Activated CD8-positive, alpha-beta T cell treated with anti-CD3 and anti-CD28 coated beads for 36 hours (primary cell): Measurements from ENCODE around the gene SYNGR4. TPM values are rescaled to one million over a fixed set of nuclear protein-coding genes. Genes with fewer than 3 reads are reported as not detected.
A peak's percentile ranks its signal among the peaks of the same experiment; 100 is the strongest.

ENCODE experiments used
- ATAC-seq: fragments of 200-7000 bp; cut with Tn5 transposase; one replicate; pipeline ENCODE4 v1.10.0; 2021; ENCODE audit warnings: mild to moderate bottlenecking, moderate library complexity
- CTCF ChIA-PET: fragments of 350-600 bp; sonication (Branson Sonifier 250); formaldehyde crosslinking; loops from one replicate; lab custom pipeline; 2021; ENCODE audit warnings: antibody characterized with exemption; lab: Charles Lee
- POLR2A ChIA-PET: fragments of 350-600 bp; sonication (Branson Sonifier 250); formaldehyde crosslinking; loops from one replicate; lab custom pipeline; 2021; ENCODE audit warnings: antibody characterized with exemption; lab: Charles Lee
- DNase-seq: peaks from one replicate; pipeline ENCODE4 v3.0.0-alpha.2; 2020
- H3K27ac Mint-ChIP-seq: one replicate; pipeline ENCODE4 v1.8.0; 2021; ENCODE audit warnings: mild to moderate bottlenecking, mixed read lengths
- H3K27me3 Mint-ChIP-seq: one replicate; pipeline ENCODE4 v1.8.0; 2021; ENCODE audit warnings: mixed read lengths
- H3K36me3 Mint-ChIP-seq: one replicate; pipeline ENCODE4 v1.8.0; 2021; ENCODE audit warnings: low read depth, mixed read lengths
- H3K4me1 Mint-ChIP-seq: one replicate; pipeline ENCODE4 v1.8.0; 2021; ENCODE audit warnings: low read depth, mixed read lengths
- H3K4me3 Mint-ChIP-seq: one replicate; pipeline ENCODE4 v1.8.0; 2021; ENCODE audit warnings: mild to moderate bottlenecking, moderate library complexity, mixed read lengths
- H3K9me3 Mint-ChIP-seq: one replicate; pipeline ENCODE4 v1.8.0; 2021; ENCODE audit warnings: mixed read lengths
- intact Hi-C: fragments of 100-400 bp; cut with micrococcal nuclease; formaldehyde crosslinking; loops from one replicate; pipeline ENCODE4 v1.10.0; 2022
- total RNA-seq, 2 experiments: library from RNA; stranded (reverse); gene quantifications; one replicate each; pipeline ENCODE4 v1.2.3, GENCODE V29; 2021
- TF ChIP-seq, protein P1 (sequence below): fragments of 200-600 bp; IDR thresholded peaks from one replicate; pipeline ENCODE4 v1.8.0; 2022; ENCODE audit warnings: antibody characterized with exemption, mild to moderate bottlenecking

The SYNGR4 gene
- total RNA-seq, 2 experiments from 2014 or later: 0.38 TPM; not detected in 1

DNA sequence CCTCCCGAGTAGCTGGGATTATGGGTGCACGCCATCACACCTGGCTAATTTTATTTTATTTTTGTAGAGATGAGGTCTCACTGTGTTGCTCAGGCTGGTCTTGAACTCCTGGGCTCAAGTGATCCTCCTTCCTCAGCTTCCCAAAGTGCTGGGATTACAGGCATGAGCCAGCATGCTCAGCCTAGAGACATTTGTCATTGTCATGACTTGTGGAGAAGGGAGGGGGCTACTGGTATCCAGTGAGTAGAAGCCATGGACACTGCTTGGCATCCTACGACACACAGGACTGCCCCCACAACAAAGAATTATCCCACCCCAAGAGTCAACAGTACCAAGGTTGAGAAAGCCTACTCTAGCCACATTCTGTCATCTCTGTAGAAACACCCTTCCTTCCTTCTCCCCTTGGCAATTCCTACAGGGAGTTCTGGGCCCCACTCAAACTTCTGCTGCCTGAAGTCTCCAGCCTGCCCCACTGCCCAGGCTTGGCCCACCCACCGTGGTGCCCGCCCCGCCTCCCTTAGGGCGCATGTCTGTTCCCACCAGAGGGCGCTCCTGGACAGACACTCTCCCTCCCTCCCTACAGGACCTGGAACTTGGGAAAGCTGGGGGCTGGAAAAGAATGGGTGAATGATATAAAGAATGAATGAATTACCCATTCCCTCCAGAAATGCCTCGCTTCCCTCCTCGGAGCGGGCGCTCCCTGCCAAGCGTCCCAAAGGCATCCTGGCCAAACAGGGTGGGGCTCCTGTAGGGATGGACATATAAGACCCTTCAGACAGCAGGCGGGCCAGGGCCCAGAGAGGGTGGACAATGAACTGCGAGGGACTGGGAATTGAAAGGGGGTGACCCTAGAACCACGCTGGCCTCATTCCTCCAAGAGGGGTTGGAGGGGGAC is 44.3 kb upstream of the SYNGR4 start:
- DNase-seq (peak; percentile 88), ATAC-seq (no peak)
- peaks cover 40% of the 10 kb centered on the region for H3K4me1 Mint-ChIP-seq
- TF ChIP-seq, protein P1, sequence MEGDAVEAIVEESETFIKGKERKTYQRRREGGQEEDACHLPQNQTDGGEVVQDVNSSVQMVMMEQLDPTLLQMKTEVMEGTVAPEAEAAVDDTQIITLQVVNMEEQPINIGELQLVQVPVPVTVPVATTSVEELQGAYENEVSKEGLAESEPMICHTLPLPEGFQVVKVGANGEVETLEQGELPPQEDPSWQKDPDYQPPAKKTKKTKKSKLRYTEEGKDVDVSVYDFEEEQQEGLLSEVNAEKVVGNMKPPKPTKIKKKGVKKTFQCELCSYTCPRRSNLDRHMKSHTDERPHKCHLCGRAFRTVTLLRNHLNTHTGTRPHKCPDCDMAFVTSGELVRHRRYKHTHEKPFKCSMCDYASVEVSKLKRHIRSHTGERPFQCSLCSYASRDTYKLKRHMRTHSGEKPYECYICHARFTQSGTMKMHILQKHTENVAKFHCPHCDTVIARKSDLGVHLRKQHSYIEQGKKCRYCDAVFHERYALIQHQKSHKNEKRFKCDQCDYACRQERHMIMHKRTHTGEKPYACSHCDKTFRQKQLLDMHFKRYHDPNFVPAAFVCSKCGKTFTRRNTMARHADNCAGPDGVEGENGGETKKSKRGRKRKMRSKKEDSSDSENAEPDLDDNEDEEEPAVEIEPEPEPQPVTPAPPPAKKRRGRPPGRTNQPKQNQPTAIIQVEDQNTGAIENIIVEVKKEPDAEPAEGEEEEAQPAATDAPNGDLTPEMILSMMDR: peak; percentile 96
- POLR2A ChIA-PET: interaction anchor here (1.3 to 5.6 kb wide), 2 partner anchors 14 kb away, joined by 6 to 47 read pairs; no protein-coding TSS in a partner anchor
- no peak overlapping the region for H3K4me3 Mint-ChIP-seq
- intact Hi-C loops: loop anchor here (2.0 kb wide), 1 partner anchor 15 kb away; no protein-coding TSS in a partner anchor
- no peak overlapping the region for H3K27ac Mint-ChIP-seq
- no peaks in the 10 kb centered on the region for H3K27me3 Mint-ChIP-seq
- H3K9me3 Mint-ChIP-seq: no peaks in the 10 kb centered on the region
- CTCF ChIA-PET: interaction anchor here (2.0 to 15.2 kb wide), 2 partner anchors 12 to 13 kb away, joined by 5 to 247 read pairs; no protein-coding TSS in a partner anchor
- peaks cover 5% of the 10 kb centered on the region for H3K36me3 Mint-ChIP-seq

DNA sequence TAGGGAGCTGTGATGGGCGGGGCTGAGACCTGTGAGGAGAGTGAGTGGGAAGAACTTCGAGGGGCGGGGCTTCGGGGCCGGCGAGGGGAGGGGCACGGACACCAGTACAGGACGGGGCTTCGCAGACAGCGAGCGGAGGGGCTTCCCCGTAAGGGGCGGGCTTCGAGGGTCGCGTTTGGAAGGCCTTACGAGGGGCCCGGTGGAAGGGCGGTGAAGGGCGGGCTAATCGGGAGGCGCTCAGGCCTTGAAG is 42.9 kb upstream of the SYNGR4 start:
- POLR2A ChIA-PET: interaction anchor here (1.0 to 5.6 kb wide), 7 partner anchors 9 to 211 kb away, joined by 3 to 47 read pairs (median 3); partner anchors contain the start of gene PLA2G4C
- peaks cover 47% of the 10 kb centered on the region for H3K4me1 Mint-ChIP-seq

DNA sequence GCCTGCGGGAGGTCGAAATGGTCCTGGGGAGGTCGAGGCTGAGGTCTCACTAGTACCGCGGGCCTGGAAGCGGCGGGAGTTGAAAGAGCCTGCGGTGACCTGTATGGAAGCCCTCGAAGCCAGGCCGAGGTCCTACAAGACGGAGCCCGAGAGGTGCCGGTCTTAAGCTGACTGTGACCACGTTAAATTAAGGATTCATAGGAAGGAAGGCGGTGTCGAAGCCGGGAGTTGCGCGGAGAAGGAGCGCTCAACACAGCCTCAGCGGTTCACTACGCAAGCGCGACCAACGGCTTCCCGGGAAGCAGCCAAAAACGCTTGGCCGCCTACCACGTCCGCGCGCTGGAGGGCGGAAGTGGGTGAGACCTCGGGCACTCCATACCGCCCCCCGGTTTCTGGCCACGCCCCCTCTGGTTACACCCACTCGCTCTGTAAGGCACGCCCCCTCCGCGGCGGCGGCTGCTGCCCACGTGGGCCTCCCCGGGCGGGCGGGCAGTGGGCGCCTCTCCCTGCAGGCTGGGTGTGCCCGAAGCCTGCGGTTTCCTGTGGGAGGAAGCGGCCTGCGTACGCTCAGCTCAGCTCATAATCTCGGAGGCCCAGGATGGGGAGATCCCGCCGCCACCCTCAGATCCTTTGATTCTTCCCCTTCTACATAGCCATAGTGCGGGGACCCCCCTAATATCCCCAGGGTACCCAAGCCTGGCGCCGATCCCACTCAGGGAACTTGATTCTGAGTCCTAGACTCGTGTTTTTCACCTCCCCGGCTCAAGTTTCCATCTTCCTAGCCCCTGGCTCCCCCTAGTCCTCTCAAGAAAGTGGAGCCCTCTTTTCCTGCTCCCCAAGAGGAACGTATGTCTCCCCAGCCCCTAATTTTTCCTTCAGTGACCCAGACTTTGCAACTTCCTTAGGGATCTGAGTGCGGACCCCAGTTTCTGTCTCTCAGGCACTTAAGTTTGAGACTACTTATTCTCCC is 42.3 kb upstream of the SYNGR4 start:
- ChIA-PET CTCF (interaction anchor here (0.6 to 15.2 kb wide), 5 partner anchors 9 to 70 kb away, joined by 3 to 247 read pairs (median 5); partner anchors contain the start of genes KDELR1, SYNGR4 and TMEM143), POLR2A (interaction anchor here (1.0 to 5.6 kb wide), 8 partner anchors 8 to 211 kb away, joined by 3 to 47 read pairs (median 3); partner anchors contain the start of gene PLA2G4C)
- Mint-ChIP-seq H3K4me3 (peak overlapping the region; percentile 82), H3K27me3 (no peaks in the 10 kb centered on the region), H3K9me3 (no peaks in the 10 kb centered on the region), H3K4me1 (peaks cover 51% of the 10 kb centered on the region), H3K36me3 (peaks cover 20% of the 10 kb centered on the region), H3K27ac (peak overlapping the region; percentile 96)
- intact Hi-C loops: loop anchor here (2.0 kb wide), 1 partner anchor 13 kb away; no protein-coding TSS in a partner anchor
- ATAC-seq: peak; percentile 65
- peak; percentile 98 for DNase-seq
- TF ChIP-seq, protein P1: no peak

More for the DNA sequence above, 42.9 kb upstream of the SYNGR4 start:
- TF ChIP-seq, protein P1: no peak
- Mint-ChIP-seq H3K9me3 (no peaks in the 10 kb centered on the region), H3K4me3 (peak overlapping the region; percentile 82), H3K27me3 (no peaks in the 10 kb centered on the region), H3K27ac (peak overlapping the region; percentile 96), H3K36me3 (peaks cover 16% of the 10 kb centered on the region)
- intact Hi-C loops: loop anchor here (2.0 kb wide), 1 partner anchor 14 kb away; no protein-coding TSS in a partner anchor
- CTCF ChIA-PET: interaction anchor here (1.0 to 15.2 kb wide), 4 partner anchors 9 to 70 kb away, joined by 4 to 247 read pairs (median 6); partner anchors contain the start of genes KDELR1, SYNGR4 and TMEM143
- ATAC-seq: peak; percentile 75
- peak; percentile 100 for DNase-seq

DNA sequence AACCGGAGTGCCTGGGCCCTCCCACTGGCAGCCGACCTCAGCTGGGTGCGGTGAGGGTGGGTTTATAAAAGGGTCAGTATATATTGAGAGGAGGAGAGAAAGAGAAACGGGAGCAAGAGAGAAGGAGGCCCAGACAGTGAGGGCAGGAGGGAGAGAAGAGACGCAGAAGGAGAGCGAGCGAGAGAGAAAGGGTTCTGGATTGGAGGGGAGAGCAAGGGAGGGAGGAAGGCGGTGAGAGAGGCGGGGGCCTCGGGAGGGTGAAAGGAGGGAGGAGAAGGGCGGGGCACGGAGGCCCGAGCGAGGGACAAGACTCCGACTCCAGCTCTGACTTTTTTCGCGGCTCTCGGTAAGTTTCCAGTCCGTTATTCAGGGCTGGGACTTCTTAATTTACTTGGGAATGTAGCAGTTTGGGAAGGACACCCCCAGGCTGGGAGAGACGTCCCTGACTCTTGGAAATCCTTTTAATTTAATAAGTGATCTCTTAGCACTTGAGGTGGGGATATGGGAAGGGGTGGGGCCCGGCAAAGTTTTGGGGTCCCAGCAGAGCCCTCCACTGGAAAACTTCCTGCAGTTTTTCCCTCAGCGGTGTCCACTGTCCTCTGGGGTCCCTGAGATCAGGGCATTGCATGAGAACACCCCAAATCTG is 38.8 kb upstream of the SYNGR4 start, which contains the start of gene EMP3:
Gene EMP3, plus strand, starts transcription at position 288 of the 646 bp plus-strand sequence. CDS start 1,293 bp downstream, outside the sequence.
- DNase-seq: peak; percentile 93
- ChIA-PET POLR2A (interaction anchor here (0.9 to 5.6 kb wide), 4 partner anchors 9 to 122 kb away, joined by 3 to 47 read pairs (median 4); no protein-coding TSS in a partner anchor), CTCF (interaction anchor here (1.4 to 15.2 kb wide), 3 partner anchors 6 to 59 kb away, joined by 3 to 247 read pairs (median 7); no protein-coding TSS in a partner anchor)
- TF ChIP-seq, protein P1: no peak
- ATAC-seq: peak; percentile 43
- no peaks in the 10 kb centered on the region for H3K27me3 Mint-ChIP-seq
- peak within 1 kb of the TSS; percentile 95 for H3K4me3 Mint-ChIP-seq
- intact Hi-C loops: no loop called here
- peak within 1 kb of the TSS; percentile 98 for H3K27ac Mint-ChIP-seq
- H3K9me3 Mint-ChIP-seq: peaks cover 3% of the 10 kb centered on the region
- H3K4me1 Mint-ChIP-seq: peaks cover 71% of the 10 kb centered on the region
- peaks cover 51% of the 10 kb centered on the region for H3K36me3 Mint-ChIP-seq
